ENCODE measurements around the gene ATXN7L3.

The ATXN7L3 gene

GRCh38 chr17:44218344-44219107 lies 18.8 kb upstream of the ATXN7L3 start:
- peak; percentile 93 for DNase-seq (ENCODE audit: low spot score)

- DNase-seq (ENCODE audit: low spot score): no peak
These were observed 18.2 kb upstream of the ATXN7L3 start for GRCh38 chr17:44217738-44218343.

GRCh38 chr17:44216694-44217093 lies 17.0 kb upstream of the ATXN7L3 start:
- no peak for DNase-seq (ENCODE audit: low spot score)

GRCh38 chr17:44216173-44216572 lies 16.5 kb upstream of the ATXN7L3 start:
- no peak for DNase-seq (ENCODE audit: low spot score)

GRCh38 chr17:44214896-44215295 lies 15.2 kb upstream of the ATXN7L3 start:
- no peak for DNase-seq (ENCODE audit: low spot score)

GRCh38 chr17:44214230-44214494 lies 14.5 kb upstream of the ATXN7L3 start:
- DNase-seq (ENCODE audit: low spot score): no peak

GRCh38 chr17:44213403-44214229 lies 13.9 kb upstream of the ATXN7L3 start:
- no peak for DNase-seq (ENCODE audit: low spot score)

- DNase-seq (ENCODE audit: low spot score): no peak
These were observed 13.1 kb upstream of the ATXN7L3 start for GRCh38 chr17:44212507-44213402.

- DNase-seq (ENCODE audit: low spot score): no peak
These were observed 11.9 kb upstream of the ATXN7L3 start for GRCh38 chr17:44211281-44212265.

- DNase-seq (ENCODE audit: low spot score): peak; percentile 90
These were observed 10.9 kb upstream of the ATXN7L3 start for GRCh38 chr17:44210342-44211192.

- no peak for DNase-seq (ENCODE audit: low spot score)
These were observed 10.2 kb upstream of the ATXN7L3 start for GRCh38 chr17:44209786-44210341.

GRCh38 chr17:44207743-44208142 lies 8.1 kb upstream of the ATXN7L3 start:
- no peak for DNase-seq (ENCODE audit: low spot score)

GRCh38 chr17:44207319-44207718 lies 7.6 kb upstream of the ATXN7L3 start:
- DNase-seq (ENCODE audit: low spot score): no peak

- no peak for DNase-seq (ENCODE audit: low spot score)
These were observed 7.1 kb upstream of the ATXN7L3 start for GRCh38 chr17:44206825-44207155.

- DNase-seq (ENCODE audit: low spot score): no peak
These were observed 6.5 kb upstream of the ATXN7L3 start for GRCh38 chr17:44205962-44206824.

GRCh38 chr17:44204441-44204882 lies 4.8 kb upstream of the ATXN7L3 start:
- DNase-seq (ENCODE audit: low spot score): no peak

GRCh38 chr17:44203731-44204440 lies 4.2 kb upstream of the ATXN7L3 start:
- DNase-seq (ENCODE audit: low spot score): peak; percentile 43

- DNase-seq (ENCODE audit: low spot score): no peak
These were observed 3.1 kb upstream of the ATXN7L3 start for GRCh38 chr17:44202756-44203155.

Measured in Ammon's horn (tissue), 1 donor.